ENCODE data around the gene ORAI2. TPM values are rescaled to one million over a fixed set of nuclear protein-coding genes. Genes with fewer than 3 reads are reported as not detected.

Gene ORAI2
- polyA plus RNA-seq, 1 donor (not counting 4 experiments of a cell fraction or from before 2014, with no cell fraction given) = 2.0 TPM

- H3K9ac ChIP-seq (ENCODE audit: control insufficient read depth, extremely low read depth, insufficient read depth, low read length) = no peak overlapping the region
- no peak overlapping the region for H3K27ac ChIP-seq (ENCODE audit: control insufficient read depth, insufficient read depth, low read length)
- no peaks in the 10 kb centered on the region for H3K4me1 ChIP-seq (ENCODE audit: control insufficient read depth, extremely low read depth, insufficient read depth, low read length)
- peaks cover 6% of the 10 kb centered on the region for H3K79me2 ChIP-seq (ENCODE audit: control insufficient read depth, insufficient read depth, low read length)
- H3K4me3 ChIP-seq (ENCODE audit: control insufficient read depth in 2 of 3, extremely low read depth in 1 of 3, insufficient read depth in 2 of 3, low read depth in 1 of 3, low read length in 3 of 3) = no peak overlapping the region
- TF ChIP-seq CTCF (optimal IDR thresholded peaks at IDR 0.05 in 1 of 3, IDR thresholded peaks at IDR 0.05 in 1 of 3, conservative IDR thresholded peaks at IDR 0.05 in 1 of 3; ENCODE audit: extremely low read depth in 1 of 3, insufficient read depth in 2 of 3, low read length in 3 of 3) (no peak), EZH2 (IDR thresholded peaks at IDR 0.05; ENCODE audit: low read length) (no peak)
- H4K20me1 ChIP-seq (ENCODE audit: control insufficient read depth, extremely low read depth, insufficient read depth, low read length) = no peaks in the 10 kb centered on the region
- DNase-seq (ENCODE audit: low read depth, low spot score) (no peak), FAIRE-seq (no peak)
- H3K9me3 ChIP-seq (ENCODE audit: control insufficient read depth, low read depth, low read length) = no peaks in the 10 kb centered on the region
- H3K36me3 ChIP-seq (ENCODE audit: control insufficient read depth in 2 of 2, extremely low read depth in 1 of 2, insufficient read depth in 2 of 2, low read length in 2 of 2) = peaks cover 22 to 37% of the 10 kb centered on the region in 2 experiments
- no peaks in the 10 kb centered on the region for H3K27me3 ChIP-seq (ENCODE audit: control insufficient read depth, extremely low read depth, insufficient read depth, low read length)
- dilution Hi-C loops (cut with MboI; ENCODE audit: extremely low pct_ligation_motif_present, low sequenced_read_pairs) = no loop called here
- no peaks in the 10 kb centered on the region for H3K9me1 ChIP-seq (ENCODE audit: control insufficient read depth, extremely low read depth, insufficient read depth, low read length)
- no peak overlapping the region for H3K4me2 ChIP-seq (ENCODE audit: control insufficient read depth, extremely low read depth, insufficient read depth, low read depth, low read length)
- H2AFZ ChIP-seq (ENCODE audit: control insufficient read depth, low read length) = no peak overlapping the region
Measured at GRCh38 chr7:102416406-102416805, 17.0 kb upstream of the ORAI2 start.

- H3K9me3 ChIP-seq (ENCODE audit: control insufficient read depth, low read depth, low read length) = no peaks in the 10 kb centered on the region
- no peak overlapping the region for H3K4me2 ChIP-seq (ENCODE audit: control insufficient read depth, extremely low read depth, insufficient read depth, low read depth, low read length)
Measured at GRCh38 chr7:102417105-102417504, 16.3 kb upstream of the ORAI2 start.

More at GRCh38 chr7:102417105-102417504, 16.3 kb upstream of the ORAI2 start:
- no peak overlapping the region for H3K4me3 ChIP-seq (ENCODE audit: control insufficient read depth in 2 of 3, extremely low read depth in 1 of 3, insufficient read depth in 2 of 3, low read depth in 1 of 3, low read length in 3 of 3)
- no peaks in the 10 kb centered on the region for H3K27me3 ChIP-seq (ENCODE audit: control insufficient read depth, extremely low read depth, insufficient read depth, low read length)
- no peak for FAIRE-seq
- H4K20me1 ChIP-seq (ENCODE audit: control insufficient read depth, extremely low read depth, insufficient read depth, low read length) = no peaks in the 10 kb centered on the region
- H3K4me1 ChIP-seq (ENCODE audit: control insufficient read depth, extremely low read depth, insufficient read depth, low read length) = no peaks in the 10 kb centered on the region
- peaks cover 6% of the 10 kb centered on the region for H3K79me2 ChIP-seq (ENCODE audit: control insufficient read depth, insufficient read depth, low read length)
- H2AFZ ChIP-seq (ENCODE audit: control insufficient read depth, low read length) = no peak overlapping the region
- H3K9ac ChIP-seq (ENCODE audit: control insufficient read depth, extremely low read depth, insufficient read depth, low read length) = no peak overlapping the region
- H3K9me1 ChIP-seq (ENCODE audit: control insufficient read depth, extremely low read depth, insufficient read depth, low read length) = no peaks in the 10 kb centered on the region
- peaks cover 27 to 36% of the 10 kb centered on the region in 2 experiments for H3K36me3 ChIP-seq (ENCODE audit: control insufficient read depth in 2 of 2, extremely low read depth in 1 of 2, insufficient read depth in 2 of 2, low read length in 2 of 2)
- DNase-seq (ENCODE audit: low read depth, low spot score) = no peak
- no peak overlapping the region for H3K27ac ChIP-seq (ENCODE audit: control insufficient read depth, insufficient read depth, low read length)
- TF ChIP-seq EZH2 (IDR thresholded peaks at IDR 0.05; ENCODE audit: low read length) (no peak), CTCF (optimal IDR thresholded peaks at IDR 0.05 in 1 of 3, IDR thresholded peaks at IDR 0.05 in 1 of 3, conservative IDR thresholded peaks at IDR 0.05 in 1 of 3; ENCODE audit: extremely low read depth in 1 of 3, insufficient read depth in 2 of 3, low read length in 3 of 3) (no peak)
- dilution Hi-C loops (cut with MboI; ENCODE audit: extremely low pct_ligation_motif_present, low sequenced_read_pairs) = no loop called here
